Hepatocyte (in vitro differentiated cells): ENCODE data around the gene RPSA. TPM values are rescaled to one million over a fixed set of nuclear protein-coding genes. Genes with fewer than 3 reads are reported as not detected.

ENCODE experiments used
- DNase-seq: peaks from one replicate; pipeline ENCODE4 v3.0.0-alpha.2; 2016; ENCODE audit warnings: low spot score
- H2AFZ ChIP-seq: fragments of 200-600 bp; sonication (generic); 2 replicates; pipeline ENCODE4 v1.6.0; 2016; ENCODE audit warnings: antibody characterized with exemption, mild to moderate bottlenecking
- H3K27ac ChIP-seq: fragments of 200-600 bp; sonication (generic); 2 replicates; pipeline ENCODE4 v1.5.1; 2016; ENCODE audit warnings: mild to moderate bottlenecking
- H3K27me3 ChIP-seq: fragments of 200-600 bp; sonication (generic); 2 replicates; pipeline ENCODE4 v1.6.1; 2016
- H3K36me3 ChIP-seq: fragments of 200-600 bp; sonication (generic); replicated peaks from 2 replicates; pipeline ENCODE4 v1.5.1; 2016; ENCODE audit warnings: low read depth; ENCODE audit not compliant: insufficient read depth
- H3K4me1 ChIP-seq: fragments of 200-600 bp; sonication (generic); 2 replicates; pipeline ENCODE4 v1.5.1; 2016; ENCODE audit warnings: mild to moderate bottlenecking, moderate library complexity; ENCODE audit not compliant: insufficient read depth
- H3K4me2 ChIP-seq: fragments of 200-600 bp; sonication (generic); 2 replicates; pipeline ENCODE4 v1.6.0; 2016
- H3K4me3 ChIP-seq: fragments of 200-600 bp; sonication (generic); 2 replicates; pipeline ENCODE4 v1.5.1; 2016; ENCODE audit warnings: mild to moderate bottlenecking
- H3K79me2 ChIP-seq: fragments of 200-600 bp; sonication (generic); 2 replicates; pipeline ENCODE4 v1.6.0; 2017; ENCODE audit warnings: mild to moderate bottlenecking
- H3K9me2 ChIP-seq: fragments of 200-600 bp; sonication (generic); replicated peaks from 2 replicates; pipeline ENCODE4 v1.6.0; 2017; ENCODE audit warnings: mild to moderate bottlenecking; ENCODE audit not compliant: insufficient read depth
- H3K9me3 ChIP-seq: fragments of 200-600 bp; sonication (generic); 2 replicates; pipeline ENCODE4 v1.5.1; 2016; ENCODE audit warnings: low read depth, mild to moderate bottlenecking
- H4K20me1 ChIP-seq: fragments of 200-600 bp; sonication (generic); 2 replicates; pipeline ENCODE4 v1.6.0; 2016; ENCODE audit warnings: mild to moderate bottlenecking; ENCODE audit not compliant: insufficient read depth, poor library complexity, severe bottlenecking
- EZH2 ChIP-seq: fragments of 200-600 bp; sonication (generic); IDR thresholded peaks from 2 replicates; pipeline ENCODE4 v1.6.1; 2016; ENCODE audit warnings: antibody characterized with exemption, mild to moderate bottlenecking, borderline replicate concordance
- EZH2phosphoT487 ChIP-seq: fragments of 200-600 bp; sonication (generic); IDR thresholded peaks from one replicate; pipeline ENCODE4 v1.6.1; 2018; ENCODE audit warnings: antibody characterized with exemption, mild to moderate bottlenecking, low read depth, moderate library complexity; ENCODE audit not compliant: unreplicated experiment, severe bottlenecking
- WGBS: methylation state at CpG from one replicate; pipeline ENCODE4 v1.1.6; 2016; ENCODE audit warnings: low lambda C conversion rate; ENCODE audit errors: missing lambda C conversion rate; 5-methylcytosine and 5-hydroxymethylcytosine counted together
- polyA plus RNA-seq: library from polyadenylated mRNA; unstranded; fragments of >200 nt; fragmentation: Nextera tagmentation; extraction: Ambion mirVana; gene quantifications from 2 replicates; pipeline ENCODE4 v1.2.1, GENCODE V29; 2016
- total RNA-seq: library from RNA; depleted of rRNA; stranded (reverse); fragments of >200 nt; gene quantifications from 2 replicates; pipeline ENCODE4 v1.2.3, GENCODE V29; 2014
- TF ChIP-seq, protein P1 (sequence below): fragments of 200-600 bp; sonication (generic); IDR thresholded peaks from 2 replicates; pipeline ENCODE4 v1.5.1; 2016; ENCODE audit warnings: antibody characterized with exemption, mild to moderate bottlenecking; ENCODE audit not compliant: poor library complexity

The RPSA gene
- total and polyA plus RNA-seq, 2 experiments from 2014 or later, result 249 to 961 TPM

DNA sequence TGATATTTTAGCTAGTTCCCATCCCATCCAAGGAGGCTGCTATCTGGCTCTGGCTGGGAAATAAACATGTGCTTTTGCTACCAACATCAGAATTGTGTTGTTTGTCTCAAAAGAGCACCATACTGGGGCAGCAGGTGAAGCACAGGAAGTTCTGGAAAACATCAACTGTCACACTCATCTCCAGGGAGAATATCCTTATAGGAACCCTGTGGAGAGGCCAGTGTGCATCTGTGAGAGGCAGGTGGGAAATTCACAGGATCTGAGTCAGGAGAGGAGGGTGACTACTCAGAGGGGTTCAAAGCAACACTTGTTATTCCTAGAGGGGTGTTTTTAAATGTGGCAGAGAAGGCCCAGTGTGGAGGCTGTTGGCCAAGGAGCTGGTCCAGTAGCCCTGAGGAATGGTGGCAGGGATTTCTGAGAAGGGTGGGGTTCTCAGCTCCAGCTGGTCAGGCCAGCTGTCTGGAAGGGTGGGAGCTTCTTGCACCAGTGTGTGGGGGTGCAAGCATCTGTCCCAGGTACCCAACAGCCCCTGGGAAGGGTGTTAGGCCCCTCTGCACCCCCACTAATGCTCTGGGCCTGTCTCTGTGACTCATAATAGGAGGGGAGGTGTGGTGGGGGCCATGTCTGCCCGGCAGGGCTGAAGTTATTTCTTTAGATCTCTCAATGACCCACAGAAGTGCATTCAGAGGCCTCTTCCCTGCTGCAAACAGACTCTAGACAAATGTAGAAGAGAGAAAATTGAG lies 28.7 kb downstream of the RPSA start:
- TF ChIP-seq, protein P1, sequence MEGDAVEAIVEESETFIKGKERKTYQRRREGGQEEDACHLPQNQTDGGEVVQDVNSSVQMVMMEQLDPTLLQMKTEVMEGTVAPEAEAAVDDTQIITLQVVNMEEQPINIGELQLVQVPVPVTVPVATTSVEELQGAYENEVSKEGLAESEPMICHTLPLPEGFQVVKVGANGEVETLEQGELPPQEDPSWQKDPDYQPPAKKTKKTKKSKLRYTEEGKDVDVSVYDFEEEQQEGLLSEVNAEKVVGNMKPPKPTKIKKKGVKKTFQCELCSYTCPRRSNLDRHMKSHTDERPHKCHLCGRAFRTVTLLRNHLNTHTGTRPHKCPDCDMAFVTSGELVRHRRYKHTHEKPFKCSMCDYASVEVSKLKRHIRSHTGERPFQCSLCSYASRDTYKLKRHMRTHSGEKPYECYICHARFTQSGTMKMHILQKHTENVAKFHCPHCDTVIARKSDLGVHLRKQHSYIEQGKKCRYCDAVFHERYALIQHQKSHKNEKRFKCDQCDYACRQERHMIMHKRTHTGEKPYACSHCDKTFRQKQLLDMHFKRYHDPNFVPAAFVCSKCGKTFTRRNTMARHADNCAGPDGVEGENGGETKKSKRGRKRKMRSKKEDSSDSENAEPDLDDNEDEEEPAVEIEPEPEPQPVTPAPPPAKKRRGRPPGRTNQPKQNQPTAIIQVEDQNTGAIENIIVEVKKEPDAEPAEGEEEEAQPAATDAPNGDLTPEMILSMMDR, result no peak
- TF ChIP-seq EZH2, result no peak
- TF ChIP-seq EZH2phosphoT487, result no peak
- H3K4me3 ChIP-seq, result no peak overlapping the region
- H3K4me1 ChIP-seq, result no peaks in the 10 kb centered on the region
- no peak overlapping the region for H2AFZ ChIP-seq
- no peak overlapping the region for H3K4me2 ChIP-seq
- 69% methylated on average over 1 of the region's 1 CpG for WGBS
- no peaks in the 10 kb centered on the region for H3K79me2 ChIP-seq
- no peaks in the 10 kb centered on the region for H3K36me3 ChIP-seq
- no peaks in the 10 kb centered on the region for H3K9me3 ChIP-seq
- H4K20me1 ChIP-seq, result no peaks in the 10 kb centered on the region
- no peak overlapping the region for H3K27ac ChIP-seq
- no peak for DNase-seq
- H3K9me2 ChIP-seq, result no peaks in the 10 kb centered on the region
- H3K27me3 ChIP-seq, result no peaks in the 10 kb centered on the region

DNA sequence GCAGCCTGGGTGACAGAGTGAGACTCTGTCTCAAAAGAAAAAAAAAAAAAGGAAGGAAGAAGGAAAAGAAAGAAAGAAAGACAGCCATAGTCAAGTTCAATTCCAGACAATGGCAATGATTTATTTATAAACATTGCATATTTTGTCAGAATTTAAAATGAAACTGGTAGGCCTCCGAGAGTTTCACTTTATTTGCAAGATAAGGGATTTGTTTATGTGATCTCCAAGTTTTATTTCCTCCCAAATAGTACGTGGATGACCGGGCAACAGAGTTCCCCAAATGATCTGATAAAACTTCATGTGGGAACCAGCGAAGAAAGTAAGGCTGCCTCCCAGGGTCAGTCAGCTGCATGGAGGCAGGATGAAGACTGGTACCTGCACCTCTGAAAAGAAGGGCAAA lies 32.4 kb downstream of the RPSA start:
- Histone ChIP-seq H3K9me2 (no peaks in the 10 kb centered on the region), H3K4me1 (no peaks in the 10 kb centered on the region), H4K20me1 (no peaks in the 10 kb centered on the region), H3K36me3 (no peaks in the 10 kb centered on the region), H3K4me2 (no peak overlapping the region), H3K27me3 (no peaks in the 10 kb centered on the region), H3K9me3 (no peaks in the 10 kb centered on the region), H3K27ac (no peak overlapping the region), H2AFZ (no peak overlapping the region), H3K4me3 (no peak overlapping the region), H3K79me2 (no peaks in the 10 kb centered on the region)
- DNase-seq, result no peak
- WGBS, result 61% methylated on average over 4 of the region's 4 CpGs
- TF ChIP-seq EZH2phosphoT487, result no peak
- TF ChIP-seq EZH2, result no peak
- TF ChIP-seq, protein P1, result no peak

DNA sequence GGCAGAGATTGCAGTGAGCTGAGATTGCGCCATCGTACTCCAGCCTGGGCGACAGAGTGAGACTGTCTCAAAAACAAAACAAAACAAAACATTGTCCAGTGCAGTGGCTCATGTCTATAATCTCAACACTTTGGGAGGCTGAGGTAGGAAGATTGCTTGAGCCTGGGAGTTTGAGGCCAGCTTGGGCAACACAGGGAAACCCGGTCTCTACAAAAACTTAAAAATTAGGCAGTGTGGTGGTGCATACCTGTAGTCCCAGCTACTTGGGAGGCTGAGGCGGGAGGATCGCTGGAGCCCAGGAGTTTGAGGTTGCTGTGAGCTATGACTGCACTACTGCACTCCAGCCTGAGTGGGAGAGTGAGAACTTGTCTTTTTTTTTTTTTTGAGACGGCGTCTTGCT lies 33.8 kb downstream of the RPSA start:
- TF ChIP-seq EZH2phosphoT487 (no peak), EZH2 (no peak)
- TF ChIP-seq, protein P1, result no peak

DNA sequence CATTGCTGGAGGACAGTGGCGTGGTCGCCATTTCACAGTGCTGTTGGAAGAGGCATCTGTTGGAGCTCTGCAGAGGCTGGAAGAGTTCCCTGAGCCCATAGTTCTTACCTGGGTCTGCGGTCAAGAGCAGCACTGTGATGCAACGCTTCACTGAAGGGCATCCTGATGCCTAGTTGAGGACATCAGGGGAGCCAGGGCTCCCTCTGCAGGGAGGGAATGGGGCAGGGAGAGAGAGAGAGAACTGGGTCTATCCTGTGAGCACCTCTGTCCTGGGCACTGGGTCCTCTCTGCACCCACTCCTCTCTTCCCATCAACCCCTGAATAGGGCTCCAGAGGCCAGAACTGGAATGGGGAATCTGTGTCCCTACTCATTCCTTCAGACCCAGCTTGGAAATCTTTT lies 37.0 kb downstream of the RPSA start:
- no peaks in the 10 kb centered on the region for H3K79me2 ChIP-seq
- no peak overlapping the region for H3K27ac ChIP-seq
- no peak overlapping the region for H2AFZ ChIP-seq
- H4K20me1 ChIP-seq, result no peaks in the 10 kb centered on the region
- H3K9me2 ChIP-seq, result no peaks in the 10 kb centered on the region
- WGBS, result 77% methylated on average over 4 of the region's 4 CpGs
- TF ChIP-seq EZH2, result no peak
- no peak for TF ChIP-seq EZH2phosphoT487
- TF ChIP-seq, protein P1, result no peak
- H3K4me3 ChIP-seq, result no peak overlapping the region
- no peaks in the 10 kb centered on the region for H3K9me3 ChIP-seq
- no peak overlapping the region for H3K4me2 ChIP-seq
- H3K4me1 ChIP-seq, result peaks cover 3% of the 10 kb centered on the region
- no peaks in the 10 kb centered on the region for H3K36me3 ChIP-seq
- H3K27me3 ChIP-seq, result no peaks in the 10 kb centered on the region
- DNase-seq, result no peak

More for the DNA sequence above, 33.8 kb downstream of the RPSA start:
- Histone ChIP-seq H3K36me3 (no peaks in the 10 kb centered on the region), H3K4me2 (no peak overlapping the region), H3K27me3 (no peaks in the 10 kb centered on the region), H3K4me3 (no peak overlapping the region), H2AFZ (no peak overlapping the region), H3K4me1 (no peaks in the 10 kb centered on the region), H4K20me1 (no peaks in the 10 kb centered on the region), H3K9me3 (no peaks in the 10 kb centered on the region), H3K9me2 (no peaks in the 10 kb centered on the region), H3K79me2 (no peaks in the 10 kb centered on the region), H3K27ac (no peak overlapping the region)
- 96% methylated on average over 5 of the region's 8 CpGs for WGBS
- no peak for DNase-seq
